ENCODE data around the gene ST8SIA1. TPM values are rescaled to one million over a fixed set of nuclear protein-coding genes. Genes with fewer than 3 reads are reported as not detected.

The ST8SIA1 gene
- total RNA-seq, 3 donors from 2014 or later: 2.6 to 11.1 (median 10.4) TPM

DNA sequence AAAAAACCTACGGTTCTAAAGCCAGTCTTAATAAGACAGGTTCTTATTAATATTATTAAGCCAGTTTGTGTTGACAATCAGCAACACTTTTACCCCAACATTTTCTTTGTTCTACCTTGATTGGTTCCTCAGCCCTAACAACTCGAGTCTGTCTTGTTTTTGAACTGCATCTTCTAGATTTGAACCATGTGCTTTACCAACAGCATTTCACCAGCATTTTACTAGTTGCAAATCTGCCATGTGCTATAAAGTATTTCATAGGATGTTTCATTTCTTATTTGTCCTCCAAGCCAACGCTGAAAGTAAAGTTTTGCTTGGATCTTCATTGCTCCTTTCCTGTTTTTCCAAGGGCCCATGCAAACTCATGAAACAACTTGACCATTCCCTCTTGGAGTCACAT is 133.4 kb downstream of the ST8SIA1 start:
- Histone ChIP-seq H3K27me3 (no peaks in the 10 kb centered on the region), H3K27ac (no peak overlapping the region), H3K9me3 (peaks cover 0 to 4% of the 10 kb centered on the region in 2 donors), H3K4me3 (no peak overlapping the region), H3K4me1 (no peaks in the 10 kb centered on the region), H3K36me3 (no peaks in the 10 kb centered on the region)
- no peak for DNase-seq (ENCODE audit: low spot score in 2 of 2)
- TF ChIP-seq, protein P1, sequence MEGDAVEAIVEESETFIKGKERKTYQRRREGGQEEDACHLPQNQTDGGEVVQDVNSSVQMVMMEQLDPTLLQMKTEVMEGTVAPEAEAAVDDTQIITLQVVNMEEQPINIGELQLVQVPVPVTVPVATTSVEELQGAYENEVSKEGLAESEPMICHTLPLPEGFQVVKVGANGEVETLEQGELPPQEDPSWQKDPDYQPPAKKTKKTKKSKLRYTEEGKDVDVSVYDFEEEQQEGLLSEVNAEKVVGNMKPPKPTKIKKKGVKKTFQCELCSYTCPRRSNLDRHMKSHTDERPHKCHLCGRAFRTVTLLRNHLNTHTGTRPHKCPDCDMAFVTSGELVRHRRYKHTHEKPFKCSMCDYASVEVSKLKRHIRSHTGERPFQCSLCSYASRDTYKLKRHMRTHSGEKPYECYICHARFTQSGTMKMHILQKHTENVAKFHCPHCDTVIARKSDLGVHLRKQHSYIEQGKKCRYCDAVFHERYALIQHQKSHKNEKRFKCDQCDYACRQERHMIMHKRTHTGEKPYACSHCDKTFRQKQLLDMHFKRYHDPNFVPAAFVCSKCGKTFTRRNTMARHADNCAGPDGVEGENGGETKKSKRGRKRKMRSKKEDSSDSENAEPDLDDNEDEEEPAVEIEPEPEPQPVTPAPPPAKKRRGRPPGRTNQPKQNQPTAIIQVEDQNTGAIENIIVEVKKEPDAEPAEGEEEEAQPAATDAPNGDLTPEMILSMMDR (IDR thresholded peaks at IDR 0.05): no peak
- TF ChIP-seq POLR2AphosphoS5 (IDR thresholded peaks at IDR 0.05) (no peak), POLR2A (IDR thresholded peaks at IDR 0.05) (no peak)
- intact Hi-C loops (cut with DNase I; ENCODE audit: low total_unique reads): no loop called here

DNA sequence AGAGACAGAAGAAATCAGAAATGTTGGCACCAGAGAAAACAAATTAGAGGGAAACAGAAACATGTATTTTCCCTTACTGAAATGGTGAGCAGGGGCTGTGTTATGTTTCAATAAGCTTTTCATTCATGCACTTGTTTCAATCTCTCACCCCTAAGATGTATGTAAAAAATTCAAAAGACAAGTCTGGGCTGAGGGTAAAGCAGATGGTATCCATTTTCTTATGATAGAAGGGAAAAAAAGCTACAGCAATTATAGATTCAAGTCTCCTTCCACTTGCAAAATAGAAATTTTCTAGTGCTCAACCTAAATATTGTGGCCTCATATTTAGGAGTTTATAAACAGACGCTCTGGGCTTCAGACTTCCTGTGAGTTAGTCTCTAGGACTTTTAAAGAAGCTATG is 138.3 kb downstream of the ST8SIA1 start:
- intact Hi-C loops (cut with DNase I; ENCODE audit: low total_unique reads): no loop called here
- H3K4me1 ChIP-seq: no peaks in the 10 kb centered on the region
- DNase-seq (ENCODE audit: low spot score in 2 of 2): no peak
- H3K27ac ChIP-seq: no peak overlapping the region
- TF ChIP-seq POLR2A (IDR thresholded peaks at IDR 0.05) (no peak), POLR2AphosphoS5 (IDR thresholded peaks at IDR 0.05) (no peak)
- TF ChIP-seq, protein P1 (IDR thresholded peaks at IDR 0.05): no peak
- no peaks in the 10 kb centered on the region for H3K27me3 ChIP-seq
- H3K4me3 ChIP-seq: no peak overlapping the region
- no peaks in the 10 kb centered on the region for H3K9me3 ChIP-seq
- H3K36me3 ChIP-seq: no peaks in the 10 kb centered on the region

DNA sequence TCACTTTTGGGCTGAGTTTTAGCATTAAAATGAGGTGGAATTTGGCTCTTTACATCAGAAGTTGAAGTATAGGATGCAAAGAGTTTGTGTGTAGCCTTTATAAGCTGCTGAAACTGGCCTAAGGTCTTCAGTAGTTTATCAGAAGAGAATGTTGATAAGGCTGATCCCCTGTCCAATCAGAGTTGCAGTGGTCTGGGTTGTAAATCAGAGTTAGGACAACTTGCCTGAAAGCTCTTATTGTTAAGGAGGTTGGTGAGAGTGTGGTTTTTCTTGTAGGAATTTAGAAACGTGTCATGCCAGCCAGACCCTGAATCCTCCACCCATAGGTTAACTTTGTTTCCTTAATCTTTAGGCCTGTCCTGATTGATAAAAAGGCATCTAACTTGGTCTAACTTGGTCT is 143.5 kb downstream of the ST8SIA1 start:
- TF ChIP-seq POLR2AphosphoS5 (IDR thresholded peaks at IDR 0.05): no peak
- no peak for TF ChIP-seq POLR2A (IDR thresholded peaks at IDR 0.05)
- TF ChIP-seq, protein P1 (IDR thresholded peaks at IDR 0.05): no peak
- H3K4me1 ChIP-seq: no peaks in the 10 kb centered on the region
- DNase-seq (ENCODE audit: low spot score in 2 of 2): no peak
- H3K9me3 ChIP-seq: no peaks in the 10 kb centered on the region
- H3K4me3 ChIP-seq: no peak overlapping the region
- intact Hi-C loops (cut with DNase I; ENCODE audit: low total_unique reads): no loop called here
- no peaks in the 10 kb centered on the region for H3K27me3 ChIP-seq
- H3K36me3 ChIP-seq: no peaks in the 10 kb centered on the region
- no peak overlapping the region for H3K27ac ChIP-seq

DNA sequence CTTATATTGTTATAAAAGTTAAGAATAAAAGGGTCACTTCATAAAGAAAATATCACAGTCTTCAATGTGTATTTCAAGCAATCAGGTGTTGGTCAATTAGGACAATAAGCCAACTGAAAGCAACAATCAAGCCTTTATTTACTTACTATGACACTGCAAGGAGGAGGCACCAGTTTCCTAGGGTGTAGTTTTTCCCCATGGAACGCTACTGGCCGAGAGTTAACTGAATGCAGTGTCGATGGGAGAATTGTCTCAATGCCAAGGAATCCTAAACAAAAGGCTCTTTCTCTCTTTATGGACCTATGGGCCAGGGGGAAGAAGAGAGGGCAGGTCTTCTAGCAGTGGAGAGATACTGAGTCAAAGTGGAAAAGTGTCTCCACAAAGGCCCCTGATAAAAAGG is 146.1 kb downstream of the ST8SIA1 start:
- Histone ChIP-seq H3K9me3 (no peaks in the 10 kb centered on the region), H3K36me3 (no peaks in the 10 kb centered on the region), H3K4me1 (no peaks in the 10 kb centered on the region), H3K4me3 (no peak overlapping the region), H3K27me3 (no peaks in the 10 kb centered on the region), H3K27ac (no peak overlapping the region)
- TF ChIP-seq, protein P1 (IDR thresholded peaks at IDR 0.05): no peak
- TF ChIP-seq POLR2A (IDR thresholded peaks at IDR 0.05) (no peak), POLR2AphosphoS5 (IDR thresholded peaks at IDR 0.05) (no peak)
- intact Hi-C loops (cut with DNase I; ENCODE audit: low total_unique reads): no loop called here
- no peak for DNase-seq (ENCODE audit: low spot score in 2 of 2)

DNA sequence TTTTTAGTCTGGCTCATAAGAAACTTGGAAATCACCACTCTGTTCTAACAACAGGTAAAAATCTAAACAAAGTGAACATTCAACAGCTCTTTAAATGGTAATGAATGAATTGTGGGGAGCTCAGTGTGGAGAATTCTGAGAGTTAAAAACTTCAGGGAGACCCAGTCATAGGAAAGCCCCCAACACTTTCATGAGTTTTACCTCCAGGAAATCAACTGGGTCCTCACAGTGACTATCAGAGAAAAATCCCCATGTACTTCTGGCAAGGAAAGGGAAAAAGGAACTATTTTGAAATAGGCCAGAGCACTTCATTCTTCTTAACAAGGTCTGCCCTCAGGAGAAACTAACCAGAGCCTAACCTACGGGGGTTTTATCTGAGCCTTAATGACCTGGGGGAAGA is 153.8 kb downstream of the ST8SIA1 start:
- no peak overlapping the region for H3K27ac ChIP-seq
- TF ChIP-seq POLR2AphosphoS5 (IDR thresholded peaks at IDR 0.05) (no peak), POLR2A (IDR thresholded peaks at IDR 0.05) (no peak)
- TF ChIP-seq, protein P1 (IDR thresholded peaks at IDR 0.05): no peak
- no peak for DNase-seq (ENCODE audit: low spot score in 2 of 2)
- no peaks in the 10 kb centered on the region for H3K27me3 ChIP-seq
- H3K4me3 ChIP-seq: no peak overlapping the region
- H3K4me1 ChIP-seq: no peaks in the 10 kb centered on the region
- intact Hi-C loops (cut with DNase I; ENCODE audit: low total_unique reads): no loop called here
- no peaks in the 10 kb centered on the region for H3K36me3 ChIP-seq
- no peaks in the 10 kb centered on the region for H3K9me3 ChIP-seq

Data from breast epithelium (tissue), 4 donors.